ENCODE measurements around the gene MTA1. TPM values are rescaled to one million over a fixed set of nuclear protein-coding genes. Genes with fewer than 3 reads are reported as not detected.

The MTA1 gene
- polyA plus RNA-seq, 2 of the 4 experiments (the other 2 are of a cell fraction), result 46.8 to 86.7 TPM

DNA sequence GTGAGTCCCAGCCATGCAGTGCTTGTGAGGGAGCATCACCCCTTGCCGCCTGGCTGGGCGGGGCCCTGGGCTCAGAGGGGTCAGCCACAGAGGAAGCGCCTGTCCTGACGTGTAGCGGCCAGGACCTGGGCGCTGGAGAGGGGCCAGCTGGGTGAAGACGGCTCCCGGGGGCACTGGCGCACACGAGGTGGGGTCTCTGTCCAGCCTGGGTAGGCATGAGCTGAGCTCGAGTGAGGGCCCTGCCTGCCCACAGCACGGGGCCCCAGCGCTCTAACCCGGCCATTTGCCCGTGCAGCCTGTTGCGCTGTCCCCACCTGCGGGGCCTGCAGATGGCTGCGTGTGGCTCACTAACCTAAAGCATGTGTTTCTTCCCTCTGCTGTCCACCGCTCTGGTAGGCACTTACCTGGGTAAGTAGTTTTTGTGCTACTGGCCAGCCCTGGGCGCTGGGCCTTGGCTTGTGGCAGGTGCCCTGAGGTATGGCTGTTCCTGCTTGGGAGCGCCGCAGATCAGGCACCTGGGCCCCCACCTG, 48.4 kb downstream of the MTA1 start:
- 86% methylated on average over 13 of the region's 22 CpGs for whole genome bisulfite sequencing (ENCODE audit: missing lambda C conversion rate)
- peaks cover 33% of the 10 kb centered on the region for H3K4me1 ChIP-seq
- no peak for FAIRE-seq
- no peak for TF ChIP-seq NR3C1 (IDR thresholded peaks at IDR 0.05)
- TF ChIP-seq, protein P1, sequence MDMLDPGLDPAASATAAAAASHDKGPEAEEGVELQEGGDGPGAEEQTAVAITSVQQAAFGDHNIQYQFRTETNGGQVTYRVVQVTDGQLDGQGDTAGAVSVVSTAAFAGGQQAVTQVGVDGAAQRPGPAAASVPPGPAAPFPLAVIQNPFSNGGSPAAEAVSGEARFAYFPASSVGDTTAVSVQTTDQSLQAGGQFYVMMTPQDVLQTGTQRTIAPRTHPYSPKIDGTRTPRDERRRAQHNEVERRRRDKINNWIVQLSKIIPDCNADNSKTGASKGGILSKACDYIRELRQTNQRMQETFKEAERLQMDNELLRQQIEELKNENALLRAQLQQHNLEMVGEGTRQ (IDR thresholded peaks at IDR 0.05), result no peak
- no peak for TF ChIP-seq MAFK (IDR thresholded peaks at IDR 0.05; ENCODE audit: partially characterized antibody)
- no peak for TF ChIP-seq RCOR1 (IDR thresholded peaks at IDR 0.05; ENCODE audit: low read depth, low read length)
- no peak for TF ChIP-seq POLR2A (IDR thresholded peaks at IDR 0.05; ENCODE audit: low read length)
- no peak for TF ChIP-seq CEBPB (IDR thresholded peaks at IDR 0.05)
- TF ChIP-seq HDAC2 (IDR thresholded peaks at IDR 0.05), result no peak
- no peak for TF ChIP-seq CHD2 (IDR thresholded peaks at IDR 0.05; ENCODE audit: low read length, partially characterized antibody)
- TF ChIP-seq ESRRA (IDR thresholded peaks at IDR 0.05; ENCODE audit: borderline replicate concordance, low read length), result no peak
- no peak for DNase-seq (ENCODE audit: low read depth in 1 of 2, low spot score in 1 of 2)
- H3K9me3 ChIP-seq, result no peaks in the 10 kb centered on the region
- H3K27ac ChIP-seq, result no peak overlapping the region
- ChIA-PET CTCF (interaction anchor here (1.5 to 9.6 kb wide), 3 partner anchors 9 to 22 kb away, joined by 4 to 107 read pairs (median 58); partner anchors contain the start of gene TEDC1), POLR2A (no interaction called here)
- H3K4me2 ChIP-seq, result no peak overlapping the region
- ATAC-seq, result no peak
- H3K4me3 ChIP-seq, result no peak overlapping the region

DNA sequence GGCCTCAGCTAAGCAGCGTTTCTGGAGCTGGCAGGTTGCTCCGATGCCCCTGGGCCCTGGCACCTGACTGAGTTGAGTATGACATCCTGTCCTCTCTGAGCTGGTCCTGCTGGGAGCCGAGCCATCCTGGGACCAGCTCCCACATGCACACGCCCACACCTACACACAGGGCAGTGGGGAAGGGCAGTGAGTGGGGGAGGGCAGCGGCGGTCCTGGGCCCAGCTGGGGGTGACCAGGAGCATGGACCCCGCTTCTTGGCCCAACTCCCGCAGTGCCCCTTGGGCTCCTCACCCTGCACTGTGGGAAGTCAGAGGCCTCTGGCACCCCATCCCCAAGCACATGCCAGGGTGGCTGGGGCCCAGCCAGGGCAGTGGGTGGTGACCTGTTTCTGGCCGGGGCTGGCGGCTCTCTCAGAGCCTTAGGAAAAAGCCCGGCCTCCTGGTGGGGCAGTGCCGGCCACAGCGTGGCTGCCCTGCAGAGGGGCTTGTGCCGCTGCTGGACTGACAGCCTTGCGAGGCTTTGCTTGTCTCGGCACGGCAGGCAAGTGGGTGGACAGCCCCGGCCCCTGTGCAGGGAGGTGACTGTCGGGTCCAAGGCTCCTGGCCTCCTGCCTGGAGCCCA, 49.1 kb downstream of the MTA1 start:
- Histone ChIP-seq H3K4me3 (no peak overlapping the region), H3K4me1 (peaks cover 40% of the 10 kb centered on the region), H3K9me3 (no peaks in the 10 kb centered on the region), H3K27ac (no peak overlapping the region), H3K4me2 (no peak overlapping the region)
- TF ChIP-seq KDM5A (IDR thresholded peaks at IDR 0.05), result no peak
- no peak for TF ChIP-seq CTCF (IDR thresholded peaks at IDR 0.05)
- no peak for TF ChIP-seq MAZ (IDR thresholded peaks at IDR 0.05; ENCODE audit: borderline replicate concordance, low read depth, low read length)
- TF ChIP-seq ZC3H11A (IDR thresholded peaks at IDR 0.05), result no peak
- TF ChIP-seq SREBF2 (IDR thresholded peaks at IDR 0.05), result no peak
- TF ChIP-seq FOSB (CRISPR knock-in tag; IDR thresholded peaks at IDR 0.05), result no peak
- no peak for TF ChIP-seq REST (IDR thresholded peaks at IDR 0.05)
- no peak for TF ChIP-seq FOSL2 (IDR thresholded peaks at IDR 0.05)
- TF ChIP-seq FOSL2 (CRISPR knock-in tag; IDR thresholded peaks at IDR 0.05), result no peak
- no peak for TF ChIP-seq NFE2L2 (conservative IDR thresholded peaks at IDR 0.05; ENCODE audit: low read length)
- TF ChIP-seq RCOR1 (IDR thresholded peaks at IDR 0.05; ENCODE audit: low read depth, low read length), result no peak
- no peak for TF ChIP-seq BHLHE40 (IDR thresholded peaks at IDR 0.05; ENCODE audit: low read depth, low read length)
- no peak for TF ChIP-seq NPAS2 (CRISPR knock-in tag; IDR thresholded peaks at IDR 0.05; ENCODE audit: borderline replicate concordance)
- no peak for TF ChIP-seq FOXS1 (CRISPR knock-in tag; IDR thresholded peaks at IDR 0.05)
- TF ChIP-seq E2F6 (IDR thresholded peaks at IDR 0.05; ENCODE audit: borderline replicate concordance, low read depth), result no peak
- TF ChIP-seq ESRRA (IDR thresholded peaks at IDR 0.05; ENCODE audit: borderline replicate concordance, low read length), result no peak
- TF ChIP-seq, protein P2, sequence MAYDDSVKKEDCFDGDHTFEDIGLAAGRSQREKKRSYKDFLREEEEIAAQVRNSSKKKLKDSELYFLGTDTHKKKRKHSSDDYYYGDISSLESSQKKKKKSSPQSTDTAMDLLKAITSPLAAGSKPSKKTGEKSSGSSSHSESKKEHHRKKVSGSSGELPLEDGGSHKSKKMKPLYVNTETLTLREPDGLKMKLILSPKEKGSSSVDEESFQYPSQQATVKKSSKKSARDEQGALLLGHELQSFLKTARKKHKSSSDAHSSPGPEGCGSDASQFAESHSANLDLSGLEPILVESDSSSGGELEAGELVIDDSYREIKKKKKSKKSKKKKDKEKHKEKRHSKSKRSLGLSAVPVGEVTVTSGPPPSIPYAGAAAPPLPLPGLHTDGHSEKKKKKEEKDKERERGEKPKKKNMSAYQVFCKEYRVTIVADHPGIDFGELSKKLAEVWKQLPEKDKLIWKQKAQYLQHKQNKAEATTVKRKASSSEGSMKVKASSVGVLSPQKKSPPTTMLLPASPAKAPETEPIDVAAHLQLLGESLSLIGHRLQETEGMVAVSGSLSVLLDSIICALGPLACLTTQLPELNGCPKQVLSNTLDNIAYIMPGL (CRISPR knock-in tag; IDR thresholded peaks at IDR 0.05; ENCODE audit: borderline replicate concordance), result no peak
- TF ChIP-seq POLR2A (IDR thresholded peaks at IDR 0.05; ENCODE audit: low read length), result no peak
- no peak for TF ChIP-seq SMC3 (IDR thresholded peaks at IDR 0.05)
- TF ChIP-seq HEYL (CRISPR knock-in tag; IDR thresholded peaks at IDR 0.05), result no peak
- DNase-seq (ENCODE audit: low read depth in 1 of 2, low spot score in 1 of 2) (no peak), FAIRE-seq (no peak), ATAC-seq (no peak)
- 83% methylated on average over 8 of the region's 19 CpGs for WGBS (ENCODE audit: missing lambda C conversion rate)
- ChIA-PET POLR2A (no interaction called here), CTCF (interaction anchor here (0.9 to 9.6 kb wide), 7 partner anchors 8 to 59 kb away, joined by 3 to 107 read pairs (median 18); partner anchors contain the start of gene TEDC1)
